WERI-Rb-1 (cell line): ENCODE measurements around the gene RUNX2.

Experiments used
- DNase-seq: peaks from one replicate; pipeline ENCODE4 v3.0.0-alpha.2; 2020
- H3K27ac ChIP-seq: fragments of 250-450 bp; sonication (Bioruptor Pico); 2 replicates; pipeline ENCODE4 v1.5.1; 2020; ENCODE audit warnings: mild to moderate bottlenecking, moderate library complexity
- H3K27me3 ChIP-seq: fragments of 250-450 bp; sonication (Bioruptor Pico); 2 replicates; pipeline ENCODE4 v1.5.1; 2021; ENCODE audit warnings: mild to moderate bottlenecking, low read depth, moderate library complexity; ENCODE audit not compliant: insufficient read depth, severe bottlenecking
- H3K36me3 ChIP-seq: fragments of 250-450 bp; sonication (Bioruptor Pico); 2 replicates; pipeline ENCODE4 v1.5.1; 2020; ENCODE audit warnings: mild to moderate bottlenecking, moderate library complexity
- H3K4me3 ChIP-seq: 2 replicates; pipeline ENCODE4 v1.5.1; 2011; ENCODE audit warnings: low read depth, mild to moderate bottlenecking, control low read depth, low read length
- H3K9me3 ChIP-seq: fragments of 250-450 bp; sonication (Bioruptor Pico); 2 replicates; pipeline ENCODE4 v1.5.1; 2021; ENCODE audit warnings: mild to moderate bottlenecking, moderate library complexity; ENCODE audit not compliant: severe bottlenecking
- TF ChIP-seq, protein P1 (sequence below): IDR thresholded peaks from 2 replicates; pipeline ENCODE4 v1.5.1; 2011; ENCODE audit warnings: low read depth, mild to moderate bottlenecking, control low read depth, inconsistent platforms, low read length

Gene RUNX2

DNA sequence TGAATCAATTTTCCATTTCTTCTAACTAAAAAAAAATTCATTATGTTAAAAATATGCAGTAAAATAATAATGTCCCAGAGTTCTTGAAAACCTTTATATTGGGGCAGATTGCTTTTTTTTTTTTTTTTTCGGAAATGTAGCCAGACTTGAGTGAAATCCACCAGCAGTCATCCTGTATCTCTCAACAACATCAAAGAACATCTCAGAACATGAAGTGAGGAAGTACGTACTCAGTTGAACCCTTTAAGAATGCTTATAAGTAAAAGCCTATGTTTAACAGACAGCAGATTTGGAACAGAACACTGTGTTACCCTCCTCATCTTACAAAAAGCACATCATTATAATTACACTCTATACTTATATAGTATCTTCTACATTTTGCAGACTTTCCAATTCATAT lies 100.6 kb downstream of the RUNX2 start:
- Histone ChIP-seq H3K27me3 (no peaks in the 10 kb centered on the region), H3K27ac (no peak overlapping the region), H3K36me3 (no peaks in the 10 kb centered on the region), H3K4me3 (no peak overlapping the region), H3K9me3 (no peaks in the 10 kb centered on the region)
- TF ChIP-seq, protein P1, sequence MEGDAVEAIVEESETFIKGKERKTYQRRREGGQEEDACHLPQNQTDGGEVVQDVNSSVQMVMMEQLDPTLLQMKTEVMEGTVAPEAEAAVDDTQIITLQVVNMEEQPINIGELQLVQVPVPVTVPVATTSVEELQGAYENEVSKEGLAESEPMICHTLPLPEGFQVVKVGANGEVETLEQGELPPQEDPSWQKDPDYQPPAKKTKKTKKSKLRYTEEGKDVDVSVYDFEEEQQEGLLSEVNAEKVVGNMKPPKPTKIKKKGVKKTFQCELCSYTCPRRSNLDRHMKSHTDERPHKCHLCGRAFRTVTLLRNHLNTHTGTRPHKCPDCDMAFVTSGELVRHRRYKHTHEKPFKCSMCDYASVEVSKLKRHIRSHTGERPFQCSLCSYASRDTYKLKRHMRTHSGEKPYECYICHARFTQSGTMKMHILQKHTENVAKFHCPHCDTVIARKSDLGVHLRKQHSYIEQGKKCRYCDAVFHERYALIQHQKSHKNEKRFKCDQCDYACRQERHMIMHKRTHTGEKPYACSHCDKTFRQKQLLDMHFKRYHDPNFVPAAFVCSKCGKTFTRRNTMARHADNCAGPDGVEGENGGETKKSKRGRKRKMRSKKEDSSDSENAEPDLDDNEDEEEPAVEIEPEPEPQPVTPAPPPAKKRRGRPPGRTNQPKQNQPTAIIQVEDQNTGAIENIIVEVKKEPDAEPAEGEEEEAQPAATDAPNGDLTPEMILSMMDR = no peak
- no peak for DNase-seq

DNA sequence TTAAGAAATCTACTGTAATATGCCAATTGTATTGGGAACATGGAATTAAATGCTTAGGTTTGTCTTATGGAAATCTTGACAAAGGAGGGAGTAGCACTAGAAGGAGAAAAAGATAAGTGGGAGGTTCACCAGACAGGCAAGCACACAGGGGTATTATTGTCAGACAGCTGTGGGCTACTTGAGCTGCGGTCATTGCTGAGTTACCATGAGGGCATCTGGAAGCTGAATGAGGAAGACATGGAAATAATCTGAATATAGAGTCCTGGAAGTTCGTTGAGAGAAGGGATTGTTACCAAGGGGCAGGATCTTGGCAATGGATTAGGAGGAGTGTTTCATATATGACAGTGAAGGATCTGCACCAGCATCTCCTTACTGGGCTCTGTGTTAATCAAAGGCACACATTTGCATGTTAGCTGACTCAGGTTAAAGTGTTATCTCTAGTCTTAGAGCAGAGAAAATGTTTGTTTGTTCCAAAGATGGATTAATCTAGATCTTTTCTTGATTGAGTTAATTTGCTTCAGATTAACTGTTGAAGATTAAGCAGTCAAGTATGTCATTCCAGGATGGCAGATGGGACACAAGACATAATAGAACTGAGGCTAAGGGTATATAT lies 102.6 kb downstream of the RUNX2 start:
- Histone ChIP-seq H3K27me3 (no peaks in the 10 kb centered on the region), H3K9me3 (no peaks in the 10 kb centered on the region), H3K4me3 (no peak overlapping the region), H3K27ac (no peak overlapping the region), H3K36me3 (no peaks in the 10 kb centered on the region)
- TF ChIP-seq, protein P1 = no peak
- no peak for DNase-seq

DNA sequence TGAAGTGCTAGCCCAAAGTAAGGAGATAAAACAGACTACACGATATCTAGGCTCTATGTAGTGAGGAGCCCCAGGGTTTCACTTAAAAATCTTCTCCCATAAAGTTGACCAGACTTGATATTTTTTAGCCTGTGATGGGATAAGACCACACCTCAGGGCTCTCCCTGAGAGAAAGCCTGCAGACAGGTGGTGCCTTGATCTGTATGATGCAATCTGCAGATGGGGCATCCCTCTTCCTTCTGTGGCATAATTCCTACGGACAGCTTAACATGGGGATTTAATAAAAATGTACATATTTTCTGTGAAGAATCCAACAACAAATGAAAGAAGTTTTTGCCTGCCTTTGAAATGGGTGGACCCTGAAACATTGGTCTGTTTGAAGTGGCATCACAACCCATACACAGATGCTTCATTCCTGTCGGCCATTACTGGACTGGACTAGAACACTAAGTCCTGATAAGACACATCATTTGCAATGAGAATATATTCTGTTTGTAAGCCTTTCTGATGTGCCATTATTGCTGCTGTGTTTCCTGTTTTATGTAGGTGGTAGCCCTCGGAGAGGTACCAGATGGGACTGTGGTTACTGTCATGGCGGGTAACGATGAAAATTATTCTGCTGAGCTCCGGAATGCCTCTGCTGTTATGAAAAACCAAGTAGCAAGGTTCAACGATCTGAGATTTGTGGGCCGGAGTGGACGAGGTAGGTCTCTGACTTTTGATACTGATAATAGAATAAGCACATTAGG lies 103.4 kb downstream of the RUNX2 start:
- H3K27me3 ChIP-seq = no peaks in the 10 kb centered on the region
- no peaks in the 10 kb centered on the region for H3K36me3 ChIP-seq
- DNase-seq = peak; percentile 33
- TF ChIP-seq, protein P1 = no peak
- no peak overlapping the region for H3K4me3 ChIP-seq
- H3K9me3 ChIP-seq = no peaks in the 10 kb centered on the region
- H3K27ac ChIP-seq = no peak overlapping the region

DNA sequence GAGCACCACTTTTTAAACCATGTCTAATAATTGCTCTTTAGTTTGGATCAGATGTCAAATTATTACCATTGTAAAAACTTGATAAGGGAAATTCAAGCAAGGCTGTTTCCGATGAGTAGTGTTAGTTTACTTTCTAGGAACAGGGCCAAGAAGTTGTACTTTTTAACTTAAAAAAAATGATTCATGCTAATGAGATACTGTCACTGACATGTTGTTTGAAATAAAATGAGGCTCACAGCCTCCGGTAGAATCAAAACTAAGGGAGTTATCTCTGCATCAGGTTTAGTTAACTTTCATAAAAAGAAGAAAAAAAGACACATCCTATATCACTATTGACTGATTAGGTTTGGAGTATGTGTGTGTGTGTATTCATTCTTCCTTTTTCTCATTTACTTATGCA lies 104.8 kb downstream of the RUNX2 start:
- no peaks in the 10 kb centered on the region for H3K9me3 ChIP-seq
- H3K36me3 ChIP-seq = no peaks in the 10 kb centered on the region
- TF ChIP-seq, protein P1 = no peak
- no peak for DNase-seq
- H3K27me3 ChIP-seq = no peaks in the 10 kb centered on the region
- H3K27ac ChIP-seq = no peak overlapping the region
- no peak overlapping the region for H3K4me3 ChIP-seq

DNA sequence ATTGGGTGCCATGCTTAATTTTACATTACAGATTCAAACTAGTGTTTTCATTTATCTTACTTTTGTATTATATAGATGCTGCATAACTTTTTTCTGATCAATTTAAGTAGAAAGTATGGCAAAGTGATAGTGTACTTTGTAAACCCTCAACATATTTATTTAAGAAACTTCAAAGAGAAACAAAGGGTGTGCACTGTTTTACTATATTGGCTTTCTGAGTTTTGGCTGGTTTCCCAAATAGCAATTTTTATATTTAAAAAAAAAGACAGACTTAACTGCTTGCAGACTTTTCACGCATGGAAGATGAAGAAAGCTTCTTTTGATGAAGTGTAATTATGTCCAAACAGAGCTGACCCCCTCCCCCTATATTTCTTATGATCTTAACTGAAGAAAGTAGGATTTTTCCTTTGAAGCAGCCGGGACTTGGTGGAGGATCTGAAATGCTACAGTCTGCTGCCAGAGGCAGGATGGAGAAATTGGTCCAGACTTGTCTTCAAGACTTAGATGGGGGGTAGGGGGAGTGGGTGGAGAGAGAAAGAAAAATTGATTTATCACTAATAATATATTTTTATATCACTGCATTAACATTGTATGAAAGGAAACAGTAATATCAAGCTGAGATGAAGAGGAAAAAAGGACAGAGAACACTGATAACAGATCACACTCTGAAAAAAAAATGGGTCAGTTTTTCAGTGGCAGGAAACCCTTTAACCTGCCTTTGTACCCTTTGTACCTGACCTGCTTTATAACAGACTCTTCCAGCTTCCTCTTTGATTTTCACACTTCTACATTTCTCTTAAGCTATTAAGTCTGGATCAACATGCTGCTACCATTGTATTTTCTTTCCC lies 105.6 kb downstream of the RUNX2 start:
- Histone ChIP-seq H3K36me3 (no peaks in the 10 kb centered on the region), H3K9me3 (no peaks in the 10 kb centered on the region), H3K27me3 (no peaks in the 10 kb centered on the region), H3K4me3 (no peak overlapping the region), H3K27ac (no peak overlapping the region)
- no peak for DNase-seq
- TF ChIP-seq, protein P1 = no peak
